HG03565 (cell line): Measurements from ENCODE around the gene CYB5R4.

ENCODE experiments used
- ATAC-seq: cut with Tn5 transposase; IDR thresholded peaks from one replicate; pipeline ENCODE4 v1.9.1; 2021; ENCODE audit warnings: mild to moderate bottlenecking, moderate library complexity; ENCODE audit not compliant: unreplicated experiment

The CYB5R4 gene, protein sequence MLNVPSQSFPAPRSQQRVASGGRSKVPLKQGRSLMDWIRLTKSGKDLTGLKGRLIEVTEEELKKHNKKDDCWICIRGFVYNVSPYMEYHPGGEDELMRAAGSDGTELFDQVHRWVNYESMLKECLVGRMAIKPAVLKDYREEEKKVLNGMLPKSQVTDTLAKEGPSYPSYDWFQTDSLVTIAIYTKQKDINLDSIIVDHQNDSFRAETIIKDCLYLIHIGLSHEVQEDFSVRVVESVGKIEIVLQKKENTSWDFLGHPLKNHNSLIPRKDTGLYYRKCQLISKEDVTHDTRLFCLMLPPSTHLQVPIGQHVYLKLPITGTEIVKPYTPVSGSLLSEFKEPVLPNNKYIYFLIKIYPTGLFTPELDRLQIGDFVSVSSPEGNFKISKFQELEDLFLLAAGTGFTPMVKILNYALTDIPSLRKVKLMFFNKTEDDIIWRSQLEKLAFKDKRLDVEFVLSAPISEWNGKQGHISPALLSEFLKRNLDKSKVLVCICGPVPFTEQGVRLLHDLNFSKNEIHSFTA

DNA sequence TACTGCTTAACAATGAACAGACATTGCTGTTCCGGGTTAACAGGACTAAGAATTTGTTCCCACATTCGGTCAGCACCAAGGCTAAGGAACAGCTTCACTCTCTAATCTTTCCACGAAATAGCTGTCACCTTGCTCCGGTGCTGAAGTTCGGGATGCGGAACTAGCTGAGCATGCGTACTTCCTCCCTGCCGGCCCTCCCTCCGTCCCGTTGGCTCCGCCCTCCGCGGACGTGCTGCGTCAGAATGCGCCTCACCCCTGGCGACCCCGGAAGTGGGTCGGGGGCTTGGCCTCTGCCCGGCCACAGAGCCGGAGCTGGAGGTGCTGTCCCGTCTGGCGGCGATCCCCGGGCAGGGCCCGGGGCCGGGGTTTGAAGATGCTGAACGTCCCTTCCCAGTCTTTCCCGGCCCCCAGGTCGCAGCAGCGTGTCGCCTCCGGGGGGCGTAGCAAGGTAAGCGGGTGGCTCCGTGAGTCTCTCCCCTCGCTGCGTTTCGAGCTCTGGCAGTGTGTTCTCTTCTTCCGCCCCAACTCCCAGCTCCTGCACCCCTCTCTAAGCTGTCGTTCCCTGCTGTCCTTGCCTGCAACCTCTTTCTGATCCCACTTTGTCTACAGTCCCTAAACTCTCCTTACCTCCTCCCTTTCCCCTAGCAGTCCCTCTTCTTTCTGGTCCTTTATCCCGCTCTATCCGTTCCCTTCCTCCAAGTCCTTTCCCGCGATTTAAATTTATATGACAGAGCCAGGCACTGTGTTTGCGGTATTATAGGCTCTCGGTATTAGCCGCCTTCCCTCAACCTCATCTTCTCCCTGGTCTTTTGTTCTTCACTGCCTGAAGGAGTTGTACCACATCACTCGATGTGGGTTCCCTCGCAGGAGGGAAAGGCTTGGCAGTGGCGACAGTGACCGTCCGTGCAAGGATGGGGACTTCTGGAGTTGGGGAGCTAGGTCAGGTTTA is at the start of gene CYB5R4:
TSS of gene CYB5R4 (plus strand) at position 280 of the 949 bp plus-strand sequence. CDS start at position 374, 94 bp downstream.
- peak; percentile 98 for ATAC-seq

DNA sequence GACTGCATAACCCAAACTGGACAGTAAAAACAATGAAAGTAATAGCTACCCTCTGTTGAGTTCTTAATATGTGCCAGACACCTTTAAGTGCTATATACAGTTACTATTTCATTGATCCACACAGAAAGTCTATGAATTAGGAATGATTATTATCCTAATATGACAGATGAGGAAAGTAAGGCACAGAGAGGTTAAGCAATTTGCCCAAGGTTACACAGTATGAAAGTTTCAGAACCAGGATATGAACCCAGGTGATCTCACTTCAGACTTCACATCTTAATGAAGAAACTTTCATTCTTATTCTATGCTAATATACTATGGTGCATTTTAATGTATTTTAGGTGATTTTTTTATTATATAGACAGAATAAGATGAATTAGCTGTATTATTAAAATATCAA is 46.9 kb upstream of the CYB5R4 start:
- no peak for ATAC-seq

DNA sequence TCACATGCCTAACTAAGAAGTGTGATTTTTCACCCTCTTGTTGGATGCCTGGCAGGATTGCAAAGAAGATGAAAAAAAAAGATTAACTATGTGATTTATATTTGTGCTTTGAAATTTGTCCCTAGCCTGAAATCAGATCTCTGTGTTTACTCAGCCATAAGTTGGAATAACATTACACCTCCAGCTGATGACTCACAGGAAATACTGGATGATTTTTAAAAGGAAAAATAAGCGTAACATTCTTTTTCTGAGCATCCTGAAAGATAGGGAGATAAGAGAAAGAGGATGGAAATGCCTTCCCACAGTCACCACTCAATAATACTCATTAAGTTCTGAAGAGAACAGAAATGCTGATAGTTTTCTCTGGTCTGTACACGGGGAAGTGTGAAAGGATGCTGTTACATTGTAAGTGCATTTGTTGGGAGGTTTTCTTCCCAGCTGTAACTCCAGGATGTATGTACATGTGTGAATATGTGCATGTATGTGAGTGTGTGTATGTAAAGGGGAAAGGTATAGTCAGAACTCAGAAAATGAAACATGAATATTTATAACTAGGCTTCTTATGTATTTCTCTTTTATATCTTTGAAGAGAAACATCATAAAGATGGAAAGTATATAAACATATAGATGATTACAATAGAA is 43.7 kb upstream of the CYB5R4 start:
- no peak for ATAC-seq

DNA sequence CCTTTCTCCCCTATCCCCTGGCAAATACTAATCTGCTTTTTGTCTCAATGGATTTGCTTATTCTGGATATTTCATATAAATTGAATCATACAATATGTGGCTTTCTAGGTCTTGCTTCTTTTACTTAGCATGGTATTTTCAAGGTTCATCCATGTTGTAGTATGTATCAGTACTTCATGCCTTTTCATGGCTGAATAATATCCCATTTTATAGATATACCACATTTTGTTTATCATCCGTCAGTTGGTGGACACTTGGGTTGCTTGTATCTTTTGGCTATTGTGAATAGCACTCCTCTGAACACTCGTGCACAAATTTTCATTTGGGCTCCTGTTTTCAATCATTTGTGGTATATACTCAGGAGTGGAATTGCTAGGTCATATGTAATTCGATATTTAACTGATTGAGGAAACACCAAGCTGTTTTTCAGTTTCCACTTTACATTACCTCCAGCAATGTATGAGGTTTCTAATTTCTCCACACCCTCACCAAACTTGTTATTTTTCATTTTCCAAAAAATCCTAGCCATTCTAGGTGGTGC is 36.8 kb upstream of the CYB5R4 start:
- no peak for ATAC-seq

- no peak for ATAC-seq
Measured at GRCh38 chr6:83824388-83824801, 35.1 kb upstream of the CYB5R4 start.

DNA sequence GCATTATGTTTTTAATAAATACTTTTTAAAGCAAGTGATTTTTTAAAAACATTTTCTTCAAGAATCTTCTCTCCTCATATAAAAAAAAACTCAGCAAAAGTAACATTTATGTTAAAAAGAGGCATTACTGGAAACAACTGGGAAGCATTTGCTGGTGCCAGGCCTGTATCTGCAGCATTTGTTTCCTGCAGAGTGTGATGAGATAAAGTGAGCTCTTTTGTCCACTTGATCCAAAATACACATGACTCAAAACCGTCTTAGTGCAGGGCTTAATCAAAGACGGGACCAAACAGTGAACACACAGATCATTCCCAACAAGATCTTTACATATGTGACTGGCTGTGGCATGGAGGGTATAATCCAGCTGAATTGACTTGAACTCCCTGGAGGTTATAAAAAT is 34.7 kb upstream of the CYB5R4 start:
- no peak for ATAC-seq

DNA sequence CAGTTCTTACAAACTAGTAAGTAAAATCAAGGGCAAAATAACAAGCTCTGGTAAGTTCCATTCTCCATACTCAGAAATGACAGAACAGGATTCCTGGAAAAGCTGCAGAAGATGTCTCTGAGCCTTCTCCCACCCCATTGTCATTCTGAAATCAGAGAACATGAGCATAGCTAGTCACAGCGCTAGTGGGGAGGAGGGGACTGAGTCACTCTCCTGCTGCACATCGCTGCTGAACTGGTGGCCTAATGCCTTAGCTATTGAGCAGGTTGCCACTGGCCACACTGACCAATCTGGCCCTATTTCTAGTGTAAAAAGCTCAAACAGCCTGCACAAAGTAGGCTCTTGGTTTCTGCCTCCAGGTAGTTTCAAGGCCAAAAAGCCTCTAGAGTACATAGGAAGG is 32.4 kb upstream of the CYB5R4 start:
- no peak for ATAC-seq

DNA sequence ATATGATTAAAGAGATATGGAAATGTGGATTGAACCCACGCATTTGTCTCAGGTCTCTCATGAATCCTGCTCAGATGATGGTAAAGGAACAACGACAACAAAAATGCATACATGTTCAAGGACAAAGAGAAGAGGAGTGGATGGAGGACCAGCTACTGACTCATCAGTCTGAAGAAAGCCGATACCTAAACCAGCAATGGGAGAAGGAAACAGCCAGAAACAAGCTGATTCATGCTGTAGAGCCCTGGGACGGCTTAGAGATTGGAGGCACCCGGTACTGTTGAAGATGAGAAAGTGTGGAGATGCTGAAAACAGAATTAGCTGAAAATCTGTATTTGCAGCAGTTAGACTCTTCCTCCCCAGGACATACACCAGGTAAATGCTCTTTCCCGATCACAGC is 20.8 kb upstream of the CYB5R4 start:
- ATAC-seq: no peak

DNA sequence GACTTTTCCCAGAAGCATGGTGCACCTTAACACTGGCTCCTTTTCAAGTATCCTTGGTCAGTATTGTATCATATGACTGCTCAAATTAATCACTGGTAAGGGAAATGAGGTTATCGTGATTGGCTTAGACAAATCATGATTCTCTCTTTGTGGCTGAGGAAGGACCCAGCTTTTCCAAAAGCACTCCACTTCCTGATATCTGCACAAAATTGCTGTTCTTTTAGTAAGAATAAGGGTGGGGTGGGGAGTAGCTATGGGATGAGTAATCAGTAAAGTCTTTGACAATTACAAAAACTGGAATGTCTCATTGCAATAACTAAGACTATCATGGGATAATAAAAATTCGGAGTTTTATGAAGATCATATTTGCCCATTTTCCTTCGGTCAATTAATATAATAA is 15.3 kb upstream of the CYB5R4 start:
- ATAC-seq: no peak

DNA sequence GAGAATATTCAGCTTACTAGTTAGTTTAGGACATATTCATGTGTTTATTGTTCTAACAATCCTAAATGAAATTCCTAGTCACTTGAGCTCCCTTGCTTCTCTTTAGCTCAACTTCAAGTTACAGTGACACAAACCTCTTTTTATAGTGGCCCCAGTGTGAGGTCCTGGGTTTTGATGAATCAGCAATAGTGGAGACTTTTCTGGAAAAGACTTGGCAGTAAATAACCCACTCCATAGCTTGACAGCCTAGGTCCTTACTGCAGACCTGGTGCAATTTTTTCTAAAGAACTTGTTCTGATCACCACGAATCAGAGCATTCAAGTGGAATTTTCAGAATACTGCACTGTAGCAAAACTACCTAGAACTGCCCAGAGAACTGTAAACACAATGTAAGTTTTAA is 13.2 kb upstream of the CYB5R4 start:
- no peak for ATAC-seq

- peak; percentile 90 for ATAC-seq
Measured at GRCh38 chr6:83847179-83847578, 12.3 kb upstream of the CYB5R4 start.

- ATAC-seq: no peak
Measured at GRCh38 chr6:83849127-83849526, 10.4 kb upstream of the CYB5R4 start.

- ATAC-seq: no peak
Measured at GRCh38 chr6:83849610-83850009, 9.9 kb upstream of the CYB5R4 start.

DNA sequence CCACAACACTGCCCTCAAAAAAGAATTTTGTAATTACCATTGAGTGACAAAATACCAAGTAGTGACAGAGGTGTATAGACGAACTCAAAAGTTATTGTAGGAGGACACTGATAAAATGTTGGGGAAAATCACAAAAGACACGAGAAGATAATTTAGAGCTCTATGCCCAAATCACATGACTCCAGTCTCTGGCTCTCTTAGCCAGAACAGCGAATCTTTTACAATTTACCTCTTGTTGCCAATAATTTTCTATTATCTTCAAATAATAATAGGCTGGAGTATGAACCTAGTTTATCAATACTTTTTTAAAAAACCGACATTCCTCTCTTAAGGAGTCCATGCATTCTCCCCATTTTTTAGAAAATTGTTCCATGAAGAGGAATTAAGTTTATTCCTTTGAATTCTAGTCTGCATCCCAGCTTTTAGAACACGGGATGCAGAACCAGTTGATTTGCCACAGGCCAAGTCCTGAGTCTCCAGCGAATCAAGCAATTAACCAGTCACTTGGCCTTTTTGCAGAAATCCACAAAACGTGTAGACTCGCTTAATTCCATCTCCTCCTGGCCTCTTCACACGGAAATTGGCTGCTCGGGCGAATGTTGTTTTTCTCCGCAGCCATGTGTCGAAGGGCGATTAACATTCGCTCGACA is 6.8 kb upstream of the CYB5R4 start:
- no peak for ATAC-seq

GRCh38 chr6:83853178-83854000 is 6.1 kb upstream of the CYB5R4 start, which contains the start of gene RIPPLY2:
TSS of gene RIPPLY2 (plus strand) at chr6:83853360. CDS start at chr6:83853417, 57 bp downstream.
- ATAC-seq: no peak

DNA sequence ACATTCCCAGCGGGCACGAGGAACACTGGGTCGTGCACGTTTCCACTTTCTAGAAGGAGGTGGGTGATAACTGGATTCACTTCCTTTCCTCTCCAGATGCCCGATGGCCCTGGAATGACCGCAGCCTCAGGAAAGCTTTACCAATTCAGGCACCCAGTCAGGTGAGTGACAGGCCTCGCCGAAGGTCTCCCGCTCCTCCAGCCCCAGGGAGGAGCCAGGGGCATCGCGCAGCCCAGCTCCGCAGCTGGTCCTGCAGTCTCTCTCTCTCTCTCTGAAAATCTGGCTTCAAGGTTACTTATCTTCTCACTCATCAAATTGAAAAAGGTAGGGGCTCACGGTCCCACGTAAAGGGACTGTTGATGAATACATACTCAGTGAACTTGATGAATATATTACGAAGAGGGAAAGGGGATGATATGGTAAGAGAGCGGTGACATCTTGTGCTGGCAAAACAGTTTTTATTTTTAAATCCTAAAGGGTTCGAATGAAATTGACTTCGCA is 5.4 kb upstream of the CYB5R4 start:
- no peak for ATAC-seq

DNA sequence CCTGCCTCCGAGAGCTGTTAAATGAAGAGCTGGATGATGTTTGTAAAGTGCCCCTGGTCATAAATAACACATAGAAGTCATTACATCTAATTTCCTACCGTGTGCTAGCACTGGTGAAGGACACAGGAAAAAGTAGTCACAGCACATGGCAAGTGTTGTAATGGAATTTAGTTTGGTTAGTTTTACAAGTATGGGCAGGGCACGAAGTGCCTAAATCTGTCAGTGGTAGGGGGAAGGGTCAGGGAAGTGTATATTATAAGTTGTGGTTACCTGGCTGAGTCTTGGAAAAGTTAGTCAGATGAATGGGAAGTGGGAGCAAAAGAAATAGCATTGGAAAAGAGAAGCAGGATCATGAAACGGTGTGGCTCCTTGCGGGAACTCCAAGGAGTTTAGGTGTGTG is 4.7 kb upstream of the CYB5R4 start:
- ATAC-seq: no peak

DNA sequence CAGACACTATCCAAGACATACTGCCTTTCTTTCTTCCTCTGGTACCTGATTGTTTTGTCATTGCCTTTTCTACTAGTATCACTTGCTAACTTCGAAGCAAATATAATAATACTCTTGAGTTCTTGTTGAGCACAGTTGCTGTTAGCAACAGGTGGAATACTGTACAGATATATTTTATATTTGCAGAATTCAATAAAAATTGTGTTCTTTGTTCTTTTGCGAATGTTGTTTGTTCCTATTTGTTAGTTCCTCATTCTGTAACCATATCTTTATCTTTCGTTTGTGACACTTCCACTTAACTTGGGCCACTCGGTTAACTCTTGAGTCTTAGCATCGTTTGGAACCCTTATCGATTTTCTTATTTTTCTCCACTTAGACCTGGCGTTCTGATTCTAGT is 868 bp downstream of the CYB5R4 start:
- no peak for ATAC-seq
